Heart right ventricle (tissue), 16 donors: ENCODE results near the gene SIGLEC9. TPM values are rescaled to one million over a fixed set of nuclear protein-coding genes. Genes with fewer than 3 reads are reported as not detected.
"Not testable (repeated sequence)": the region's sequence is repeated elsewhere in the genome, so short reads cannot be mapped to it uniquely, and the experiment has no call there.

Experiments
- ATAC-seq, 8 donors: fragments of 200-7000 bp; cut with Tn5 transposase; one replicate each; pipeline ENCODE4 v1.9.1; 2020; ENCODE audit warnings: mild to moderate bottlenecking in 8 of 8, moderate library complexity in 8 of 8, moderate number of reproducible peaks in 1 of 8
- DNase-seq, 2 donors: peaks; one replicate each; pipeline ENCODE4 v3.0.0-alpha.2; 2020
- H3K27ac ChIP-seq, 10 donors: fragments of 200-600 bp; sonication (generic) in 2 of 10; one replicate each; pipeline versions ENCODE4 v1.5.0 to v1.8.0; 2020 to 2022; ENCODE audit warnings: mild to moderate bottlenecking in 3 of 10
- H3K27me3 ChIP-seq, 7 donors: fragments of 200-600 bp; one replicate each; pipeline ENCODE4 v1.8.0; 2021 to 2022; ENCODE audit warnings: mild to moderate bottlenecking in 2 of 7
- H3K36me3 ChIP-seq, 9 donors: fragments of 200-600 bp; sonication (generic) in 1 of 9; one replicate each; pipeline versions ENCODE4 v1.5.0 to v1.8.0; 2020 to 2022; ENCODE audit warnings: mild to moderate bottlenecking in 2 of 9
- H3K4me1 ChIP-seq, 9 donors: fragments of 200-600 bp; sonication (generic) in 1 of 9; one replicate each; pipeline versions ENCODE4 v1.5.0 to v1.8.0; 2020 to 2022; ENCODE audit warnings: mild to moderate bottlenecking in 4 of 9
- H3K4me3 ChIP-seq, 10 donors: fragments of 200-600 bp; sonication (generic) in 2 of 10; one replicate each; pipeline versions ENCODE4 v1.5.0 to v1.8.0; 2020 to 2022; ENCODE audit warnings: mild to moderate bottlenecking in 7 of 10, moderate library complexity in 2 of 10
- H3K9me3 ChIP-seq, 11 donors: fragments of 200-600 bp in 10 of 11; sonication (generic) in 2 of 11; one replicate each; pipeline versions ENCODE4 v1.5.0 to v1.8.0; 2013 to 2022; ENCODE audit warnings: mild to moderate bottlenecking in 2 of 11, control low read depth in 1 of 11, moderate library complexity in 1 of 11
- CTCF ChIP-seq, 9 donors: fragments of 200-600 bp; sonication (generic) in 2 of 9; IDR thresholded peaks; one replicate each; pipeline versions ENCODE4 v1.5.0 to v1.8.0; 2021 to 2022; ENCODE audit warnings: antibody characterized with exemption in 9 of 9, mild to moderate bottlenecking in 5 of 9, moderate library complexity in 1 of 9
- WGBS, 2 donors: extraction: QIAGEN DNeasy Blood & Tissue Kit; methylation state at CpG; one replicate each; pipeline ENCODE4 v1.1.7; 2013; ENCODE audit warnings: inconsistent platforms in 1 of 2; 5-methylcytosine and 5-hydroxymethylcytosine counted together
- intact Hi-C, 10 donors: fragments of 100-400 bp; cut with DNase I; formaldehyde crosslinking; loops; one replicate each; pipeline versions ENCODE4 v1.11.1 to v1.14.2; 2022
- polyA plus RNA-seq, 2 donors: library from polyadenylated mRNA; stranded (reverse); fragments of 200-250 nt; gene quantifications; one replicate each; pipeline ENCODE4 v1.2.3, GENCODE V29; 2013
- total RNA-seq, 10 donors: library from RNA; stranded (reverse); fragmentation: NEBNext Ultra II Directional in 3 of 10; extraction: Animal tissue kit (Norgen Biotek cat#: 25700) in 3 of 10; gene quantifications; one replicate each; pipeline versions ENCODE4 v1.2.1 to v1.2.4, GENCODE V29; 2021 to 2023
- donor health status: Arrhythmogenic right ventricular cardiomyopathy.
- donor health status: ischemic (EF 13 %, LVEDD 7.1; RV severe dilation, severe dysfunction).
- donor health status: healthy with polysubstance abuse.
- donor health status: DM: no; HTN: yes; CAD: no.
- donor health status: DM: no; HTN: no; CAD: no.
- donor health status: ischemic (EF 25% LVEDD 6.9; RV normal size, moderate dysfunction).
- donor health status: ischemic (EF 25% LVEDD 5.7; RV mildly dilated, moderate dysfunction).
- donor health status: healthy.
- donor health status: DM: yes; HTN: yes; CAD: no.
- donor health status: Ischemic cardiomyopathy.
- donor health status: ischemic (EF 35%, LVEDD 5.7; RV mildly dilated, moderate dysfunction).
- donor health status: nonischemic (EF 11% LVEDD 7.7; RV severe dilation, severe dysfunction).
- donor health status: DM: yes; HTN: yes; CAD: no.
- donor health status: PGD.
- donor health status: ischemic (EF 29% LVEDD 5.4; RV normal size, mild dysfunction).
- donor health status: nonischemic (EF 23%, LVEDD 6.1; RV moderate dilation, normal function).

Gene SIGLEC9
- total and polyA plus RNA-seq, 12 donors: 0.41 to 7.0 (median 1.1) TPM; not detected in 1

GRCh38 chr19:51169283-51169918 is 44.7 kb downstream of the SIGLEC9 start:
- H3K27ac ChIP-seq, H3K9me3 ChIP-seq, ATAC-seq, H3K36me3 ChIP-seq: not testable (repeated sequence)
- intact Hi-C loops: loop anchor here in 4 of 10 donors (5.0 to 10.0 kb wide), 4 partner anchors 62 to 237 kb away; partner anchors contain the start of genes KLK11 (in 2 of the 4) and CTU1 (in 1 of the 4)
- Histone ChIP-seq H3K4me3 (peak overlapping the region in 1 of 10 donors; percentile 5), H3K27me3 (peaks cover 0 to 51% (median 15%) of the 10 kb centered on the region in 7 donors), H3K4me1 (peaks cover 0 to 20% (median 0%) of the 10 kb centered on the region in 9 donors)
- 11 to 21% methylated on average over 11 of the region's 11 CpGs for WGBS, 2 donors
- peak; percentile 82 to 96 (median 92) for TF ChIP-seq CTCF (IDR thresholded peaks at IDR 0.05)
- DNase-seq: peak; percentile 67 to 73

- 83 to 93% methylated on average over 2 of the region's 2 CpGs for WGBS, 2 donors
- intact Hi-C loops: loop anchor here in 5 of 10 donors (5.0 to 10.0 kb wide), 5 partner anchors 147 to 247 kb away; partner anchors contain the start of genes KLK10 (in 2 of the 5) and KLK11 (in 1 of the 5)
- Histone ChIP-seq H3K27ac (no peak overlapping the region), H3K4me3 (no peak overlapping the region), H3K4me1 (peaks cover 0 to 13% (median 0%) of the 10 kb centered on the region in 9 donors), H3K9me3 (no peaks in the 10 kb centered on the region), H3K36me3 (no peaks in the 10 kb centered on the region), H3K27me3 (peaks cover 0 to 63% (median 19%) of the 10 kb centered on the region in 7 donors)
- no peak for ATAC-seq
- no peak for DNase-seq
- TF ChIP-seq CTCF (IDR thresholded peaks at IDR 0.05): no peak
Observed at GRCh38 chr19:51172223-51172622, 47.5 kb downstream of the SIGLEC9 start.

- 53 to 67% methylated on average over 5 of the region's 5 CpGs for WGBS, 2 donors
- Histone ChIP-seq H3K27me3 (peaks cover 0 to 51% (median 19%) of the 10 kb centered on the region in 7 donors), H3K4me1 (peaks cover 0 to 6% (median 1%) of the 10 kb centered on the region in 9 donors), H3K4me3 (no peak overlapping the region), H3K36me3 (no peaks in the 10 kb centered on the region), H3K9me3 (no peaks in the 10 kb centered on the region), H3K27ac (no peak overlapping the region)
- ATAC-seq (no peak), DNase-seq (no peak)
- no peak for TF ChIP-seq CTCF (IDR thresholded peaks at IDR 0.05)
- intact Hi-C loops: loop anchor here in 5 of 10 donors (5.0 to 10.0 kb wide), 5 partner anchors 149 to 249 kb away; partner anchors contain the start of genes KLK10 (in 2 of the 5) and KLK11 (in 1 of the 5)
Observed at GRCh38 chr19:51173681-51174080, 49.0 kb downstream of the SIGLEC9 start.

GRCh38 chr19:51179256-51179655 is 54.5 kb downstream of the SIGLEC9 start:
- H3K9me3 ChIP-seq: no peaks in the 10 kb centered on the region
- H3K4me1 ChIP-seq: peaks cover 0 to 5% (median 0%) of the 10 kb centered on the region in 9 donors
- DNase-seq (no peak), ATAC-seq (peak in 5 of 8 donors; percentile 21 to 61 (median 48))
- peaks cover 0 to 37% (median 28%) of the 10 kb centered on the region in 7 donors for H3K27me3 ChIP-seq
- H3K4me3 ChIP-seq: no peak overlapping the region
- peak overlapping the region in 2 of 10 donors; percentile 21 to 31 for H3K27ac ChIP-seq
- TF ChIP-seq CTCF (IDR thresholded peaks at IDR 0.05): no peak
- WGBS, 2 donors: 29 to 42% methylated on average over 1 of the region's 1 CpG
- intact Hi-C loops: loop anchor here in 2 of 10 donors (10.0 kb wide), 2 partner anchors 154 to 254 kb away; partner anchors contain the start of gene KLK11 (in 1 of the 2)
- no peaks in the 10 kb centered on the region for H3K36me3 ChIP-seq

Other genes starting within 250 kb of the SIGLEC9 start
- gene KLK4, start 213.5 kb upstream of the SIGLEC9 start, total RNA-seq: not detected
- not detected for gene KLK4, start 213.5 kb upstream of the SIGLEC9 start, polyA plus RNA-seq
- not detected for gene KLK5, start 171.9 kb upstream of the SIGLEC9 start, total RNA-seq
- gene KLK5, start 171.9 kb upstream of the SIGLEC9 start, polyA plus RNA-seq: not detected
- gene KLK6, start 155.3 kb upstream of the SIGLEC9 start, total RNA-seq: not detected
- gene KLK6, start 155.3 kb upstream of the SIGLEC9 start, polyA plus RNA-seq: not detected
- gene KLK7, start 141.0 kb upstream of the SIGLEC9 start, total RNA-seq: not detected
- gene KLK7, start 141.0 kb upstream of the SIGLEC9 start, polyA plus RNA-seq: under 1 TPM in 1 of 2 donors, not detected in 1; 0.04 TPM
- gene KLK8, start 123.3 kb upstream of the SIGLEC9 start, total RNA-seq: not detected
- gene KLK8, start 123.3 kb upstream of the SIGLEC9 start, polyA plus RNA-seq: not detected
- gene KLK10, start 105.2 kb upstream of the SIGLEC9 start, total RNA-seq: 1 to 10 TPM in 1 of 10 donors, under 1 TPM in 4, not detected in 5; 0.16 to 1.8 (median 0.38) TPM
- gene KLK10, start 105.2 kb upstream of the SIGLEC9 start, polyA plus RNA-seq: under 1 TPM in 1 of 2 donors, not detected in 1; 0.49 TPM
- gene KLK11, start 98.3 kb upstream of the SIGLEC9 start, total RNA-seq: under 1 TPM in 4 of 10 donors, not detected in 6; 0.27 to 0.46 (median 0.36) TPM
- under 1 TPM; 0.51 to 0.59 TPM for gene KLK11, start 98.3 kb upstream of the SIGLEC9 start, polyA plus RNA-seq
- gene KLK12, start 89.9 kb upstream of the SIGLEC9 start, total RNA-seq: not detected
- gene KLK12, start 89.9 kb upstream of the SIGLEC9 start, polyA plus RNA-seq: not detected
- gene KLK13, start 59.8 kb upstream of the SIGLEC9 start, total RNA-seq: under 1 TPM in 1 of 10 donors, not detected in 9; 0.32 TPM
- 1 to 10 TPM in 1 of 2 donors, not detected in 1; 1.3 TPM for gene KLK13, start 59.8 kb upstream of the SIGLEC9 start, polyA plus RNA-seq
- gene KLK14, start 42.0 kb upstream of the SIGLEC9 start, total RNA-seq: 1 to 10 TPM in 1 of 10 donors, under 1 TPM in 5, not detected in 4; 0.26 to 1.2 (median 0.58) TPM
- gene KLK14, start 42.0 kb upstream of the SIGLEC9 start, polyA plus RNA-seq: under 1 TPM; 0.20 to 0.44 TPM
- gene CTU1, start 16.5 kb upstream of the SIGLEC9 start, total RNA-seq: 1 to 10 TPM; 2.0 to 5.6 (median 3.2) TPM
- gene CTU1, start 16.5 kb upstream of the SIGLEC9 start, polyA plus RNA-seq: 1 to 10 TPM; 2.6 to 4.1 TPM
- gene SIGLEC7, start 17.4 kb downstream of the SIGLEC9 start, total RNA-seq: 1 to 10 TPM in 2 of 10 donors, under 1 TPM in 6, not detected in 2; 0.15 to 2.9 (median 0.56) TPM
- 1 to 10 TPM; 1.2 to 1.3 TPM for gene SIGLEC7, start 17.4 kb downstream of the SIGLEC9 start, polyA plus RNA-seq
- 10 to 100 TPM in 1 of 10 donors, 1 to 10 TPM in 6, under 1 TPM in 3; 0.51 to 16.6 (median 1.8) TPM for gene CD33, start 100.2 kb downstream of the SIGLEC9 start, total RNA-seq
- 1 to 10 TPM; 2.1 to 5.0 TPM for gene CD33, start 100.2 kb downstream of the SIGLEC9 start, polyA plus RNA-seq
- not detected for gene SIGLECL1, start 126.2 kb downstream of the SIGLEC9 start, total RNA-seq
- gene SIGLECL1, start 126.2 kb downstream of the SIGLEC9 start, polyA plus RNA-seq: not detected
- gene IGLON5, start 186.7 kb downstream of the SIGLEC9 start, total RNA-seq: under 1 TPM in 1 of 10 donors, not detected in 9; 0.19 TPM
- gene IGLON5, start 186.7 kb downstream of the SIGLEC9 start, polyA plus RNA-seq: under 1 TPM in 1 of 2 donors, not detected in 1; 0.14 TPM
- 1 to 10 TPM in 1 of 10 donors, under 1 TPM in 9; 0.33 to 1.3 (median 0.45) TPM for gene VSIG10L, start 217.2 kb downstream of the SIGLEC9 start, total RNA-seq
- 1 to 10 TPM; 1.6 TPM for gene VSIG10L, start 217.2 kb downstream of the SIGLEC9 start, polyA plus RNA-seq
- gene ETFB, start 241.5 kb downstream of the SIGLEC9 start, total RNA-seq: 100 to 1,000 TPM; 220 to 444 (median 318) TPM
- 100 to 1,000 TPM; 396 to 542 TPM for gene ETFB, start 241.5 kb downstream of the SIGLEC9 start, polyA plus RNA-seq
- gene CLDND2, start 244.1 kb downstream of the SIGLEC9 start, total RNA-seq: 1 to 10 TPM in 9 of 10 donors, not detected in 1; 1.4 to 2.2 (median 1.6) TPM
- gene CLDND2, start 244.1 kb downstream of the SIGLEC9 start, polyA plus RNA-seq: 1 to 10 TPM in 1 of 2 donors, not detected in 1; 1.2 TPM
- gene NKG7, start 247.7 kb downstream of the SIGLEC9 start, total RNA-seq: 10 to 100 TPM in 1 of 10 donors, 1 to 10 TPM in 6, under 1 TPM in 3; 0.47 to 23.1 (median 2.2) TPM
- gene NKG7, start 247.7 kb downstream of the SIGLEC9 start, polyA plus RNA-seq: 1 to 10 TPM; 2.0 to 3.1 TPM